ENCODE data around the gene EPO. TPM values are rescaled to one million over a fixed set of nuclear protein-coding genes. Genes with fewer than 3 reads are reported as not detected.
A peak's percentile ranks its signal among the peaks of the same experiment; 100 is the strongest.

Gene EPO
- total and polyA plus RNA-seq, 4 donors, result 0.10 TPM; not detected in 3

GRCh38 chr7:100675581-100676350 is 44.5 kb upstream of the EPO start:
- peak overlapping the region; percentile 38 to 84 for H3K27ac ChIP-seq (ENCODE audit: low read depth in 1 of 2, low read length in 1 of 2)
- ATAC-seq (ENCODE audit: insufficient read depth, low FRiP score) (peak; percentile 16), DNase-seq (peak; percentile 80 to 89 (median 87))
- H3K27me3 ChIP-seq (ENCODE audit: control insufficient read depth in 3 of 3, insufficient read depth in 3 of 3, low read length in 2 of 3), result no peaks in the 10 kb centered on the region
- peaks cover 0 to 8% (median 2%) of the 10 kb centered on the region in 5 donors for H3K4me1 ChIP-seq (ENCODE audit: control insufficient read depth in 5 of 5, insufficient read depth in 5 of 5, low read length in 5 of 5)
- TF ChIP-seq CTCF (IDR thresholded peaks at IDR 0.05; ENCODE audit: control extremely low read depth, extremely low read depth), result no peak
- H3K9ac ChIP-seq (ENCODE audit: insufficient read depth in 1 of 2, low read length in 2 of 2), result no peak overlapping the region
- no peaks in the 10 kb centered on the region for H3K9me3 ChIP-seq (ENCODE audit: control insufficient read depth in 4 of 4, insufficient read depth in 3 of 4, low read length in 3 of 4)
- H3K4me3 ChIP-seq, result peak overlapping the region; percentile 55
- WGBS, 2 donors, result 2 to 6% methylated on average over 58 to 59 of the region's 59 CpGs
- H3K36me3 ChIP-seq (ENCODE audit: control insufficient read depth in 4 of 4, insufficient read depth in 4 of 4, low read length in 4 of 4), result peaks cover 0 to 40% (median 21%) of the 10 kb centered on the region in 4 donors

GRCh38 chr7:100676501-100677306 is 43.6 kb upstream of the EPO start:
- H3K9ac ChIP-seq (ENCODE audit: insufficient read depth in 1 of 2, low read length in 2 of 2), result no peak overlapping the region
- H3K4me3 ChIP-seq, result no peak overlapping the region
- DNase-seq (peak in 1 of 3 donors; percentile 15), ATAC-seq (ENCODE audit: insufficient read depth, low FRiP score) (no peak)
- H3K4me1 ChIP-seq (ENCODE audit: control insufficient read depth in 5 of 5, insufficient read depth in 5 of 5, low read length in 5 of 5), result peaks cover 0 to 8% (median 2%) of the 10 kb centered on the region in 5 donors
- peak overlapping the region in 1 of 2 donors; percentile 63 for H3K27ac ChIP-seq (ENCODE audit: low read depth in 1 of 2, low read length in 1 of 2)
- H3K36me3 ChIP-seq (ENCODE audit: control insufficient read depth in 4 of 4, insufficient read depth in 4 of 4, low read length in 4 of 4), result peaks cover 0 to 46% (median 22%) of the 10 kb centered on the region in 4 donors
- WGBS, 2 donors, result 85 to 88% methylated on average over 23 of the region's 23 CpGs
- no peaks in the 10 kb centered on the region for H3K9me3 ChIP-seq (ENCODE audit: control insufficient read depth in 4 of 4, insufficient read depth in 3 of 4, low read length in 3 of 4)
- no peak for TF ChIP-seq CTCF (IDR thresholded peaks at IDR 0.05; ENCODE audit: control extremely low read depth, extremely low read depth)
- no peaks in the 10 kb centered on the region for H3K27me3 ChIP-seq (ENCODE audit: control insufficient read depth in 3 of 3, insufficient read depth in 3 of 3, low read length in 2 of 3)

GRCh38 chr7:100677308-100678267 is 42.7 kb upstream of the EPO start:
- WGBS, 2 donors, result 90 to 91% methylated on average over 36 of the region's 36 CpGs
- H3K9me3 ChIP-seq (ENCODE audit: control insufficient read depth in 4 of 4, insufficient read depth in 3 of 4, low read length in 3 of 4), result no peaks in the 10 kb centered on the region
- TF ChIP-seq CTCF (IDR thresholded peaks at IDR 0.05; ENCODE audit: control extremely low read depth, extremely low read depth), result no peak

More at GRCh38 chr7:100677308-100678267, 42.7 kb upstream of the EPO start:
- H3K4me3 ChIP-seq, result no peak overlapping the region
- H3K36me3 ChIP-seq (ENCODE audit: control insufficient read depth in 4 of 4, insufficient read depth in 4 of 4, low read length in 4 of 4), result peaks cover 0 to 54% (median 23%) of the 10 kb centered on the region in 4 donors
- no peak for ATAC-seq (ENCODE audit: insufficient read depth, low FRiP score)
- H3K9ac ChIP-seq (ENCODE audit: insufficient read depth in 1 of 2, low read length in 2 of 2), result no peak overlapping the region
- H3K27ac ChIP-seq (ENCODE audit: low read depth in 1 of 2, low read length in 1 of 2), result no peak overlapping the region
- no peaks in the 10 kb centered on the region for H3K27me3 ChIP-seq (ENCODE audit: control insufficient read depth in 3 of 3, insufficient read depth in 3 of 3, low read length in 2 of 3)
- peaks cover 0 to 8% (median 2%) of the 10 kb centered on the region in 5 donors for H3K4me1 ChIP-seq (ENCODE audit: control insufficient read depth in 5 of 5, insufficient read depth in 5 of 5, low read length in 5 of 5)
- DNase-seq, result no peak
